Stomach (tissue), 4 donors: ENCODE data around the gene P4HTM.

ENCODE experiments used
- CTCF ChIP-seq, 7 experiments: fragments of 450-650 bp in 4 of 7; fragments of 200-600 bp in 3 of 7; sonication (generic) in 3 of 7; IDR thresholded peaks; one replicate each; pipeline ENCODE4 v1.5.1; 2016 to 2019; ENCODE audit warnings: antibody characterized with exemption in 7 of 7, control low read depth in 2 of 7, mild to moderate bottlenecking in 1 of 7
- POLR2A ChIP-seq, 4 donors: fragments of 450-650 bp; IDR thresholded peaks; one replicate each; pipeline ENCODE4 v1.6.1; 2016; ENCODE audit warnings: antibody characterized with exemption in 4 of 4, control low read depth in 2 of 4, mild to moderate bottlenecking in 1 of 4, moderate library complexity in 1 of 4

GRCh38 chr3:49024449-49024848 lies 34.4 kb downstream of the P4HTM start:
- TF ChIP-seq POLR2A (IDR thresholded peaks at IDR 0.05), result no peak
- TF ChIP-seq CTCF (IDR thresholded peaks at IDR 0.05), result no peak
